GM06990 (cell line): ENCODE measurements around the gene EPN2.

Experiments
- DNase-seq: peaks from one replicate; pipeline ENCODE4 v3.0.0-alpha.2; 2011; ENCODE audit not compliant: insufficient read length; ENCODE audit errors: extremely low read depth
- H3K27me3 ChIP-seq: replicated peaks from 2 replicates; pipeline ENCODE4 v1.6.0; 2011; ENCODE audit warnings: low read length; ENCODE audit not compliant: control insufficient read depth, insufficient read depth
- H3K36me3 ChIP-seq: 2 replicates; pipeline ENCODE4 v1.5.1; 2011; ENCODE audit warnings: low read length; ENCODE audit not compliant: control insufficient read depth, insufficient read depth
- H3K4me3 ChIP-seq: replicated peaks from 2 replicates; pipeline ENCODE4 v1.5.1; 2011; ENCODE audit warnings: low read depth, mild to moderate bottlenecking, control low read depth, low read length
- TF ChIP-seq, protein P1 (sequence below): IDR thresholded peaks from 2 replicates; pipeline ENCODE4 v1.5.1; 2011; ENCODE audit warnings: low read length, control low read depth, mild to moderate bottlenecking, inconsistent platforms; ENCODE audit not compliant: insufficient read depth, poor library complexity, severe bottlenecking

Gene EPN2

DNA sequence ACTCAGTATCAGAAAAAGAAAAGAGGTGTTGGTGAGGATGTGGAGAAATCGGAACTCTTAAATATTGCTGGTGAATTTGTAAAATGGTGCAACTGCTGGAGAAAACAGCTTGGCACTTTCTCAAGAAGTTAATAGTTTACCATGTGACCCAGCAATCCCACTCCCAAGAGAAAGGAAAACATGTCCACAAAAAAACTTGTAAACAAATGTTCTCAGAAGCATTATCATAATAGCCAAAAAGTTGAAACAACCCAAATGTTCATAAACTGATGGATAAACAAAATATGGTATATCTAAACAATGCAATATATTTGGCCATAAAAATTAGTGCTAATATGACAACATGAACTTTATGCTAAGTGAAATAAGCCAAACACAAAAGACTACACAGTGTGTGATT, 138.6 kb downstream of the EPN2 start:
- H3K4me3 ChIP-seq, result no peak overlapping the region
- TF ChIP-seq, protein P1, sequence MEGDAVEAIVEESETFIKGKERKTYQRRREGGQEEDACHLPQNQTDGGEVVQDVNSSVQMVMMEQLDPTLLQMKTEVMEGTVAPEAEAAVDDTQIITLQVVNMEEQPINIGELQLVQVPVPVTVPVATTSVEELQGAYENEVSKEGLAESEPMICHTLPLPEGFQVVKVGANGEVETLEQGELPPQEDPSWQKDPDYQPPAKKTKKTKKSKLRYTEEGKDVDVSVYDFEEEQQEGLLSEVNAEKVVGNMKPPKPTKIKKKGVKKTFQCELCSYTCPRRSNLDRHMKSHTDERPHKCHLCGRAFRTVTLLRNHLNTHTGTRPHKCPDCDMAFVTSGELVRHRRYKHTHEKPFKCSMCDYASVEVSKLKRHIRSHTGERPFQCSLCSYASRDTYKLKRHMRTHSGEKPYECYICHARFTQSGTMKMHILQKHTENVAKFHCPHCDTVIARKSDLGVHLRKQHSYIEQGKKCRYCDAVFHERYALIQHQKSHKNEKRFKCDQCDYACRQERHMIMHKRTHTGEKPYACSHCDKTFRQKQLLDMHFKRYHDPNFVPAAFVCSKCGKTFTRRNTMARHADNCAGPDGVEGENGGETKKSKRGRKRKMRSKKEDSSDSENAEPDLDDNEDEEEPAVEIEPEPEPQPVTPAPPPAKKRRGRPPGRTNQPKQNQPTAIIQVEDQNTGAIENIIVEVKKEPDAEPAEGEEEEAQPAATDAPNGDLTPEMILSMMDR, result no peak
- H3K27me3 ChIP-seq, result no peaks in the 10 kb centered on the region
- H3K36me3 ChIP-seq, result peaks cover 5% of the 10 kb centered on the region
- no peak for DNase-seq

- DNase-seq, result no peak
- TF ChIP-seq, protein P1, result no peak
- H3K27me3 ChIP-seq, result no peaks in the 10 kb centered on the region
- peak overlapping the region; percentile 68 for H3K4me3 ChIP-seq
- peaks cover 12% of the 10 kb centered on the region for H3K36me3 ChIP-seq
Observed at GRCh38 chr17:19376811-19377210, 139.6 kb downstream of the EPN2 start.

GRCh38 chr17:19377602-19378415, 140.6 kb downstream of the EPN2 start:
- Histone ChIP-seq H3K4me3 (peak overlapping the region; percentile 86), H3K36me3 (peaks cover 20% of the 10 kb centered on the region), H3K27me3 (no peaks in the 10 kb centered on the region)
- TF ChIP-seq, protein P1, result no peak
- peak; percentile 99 for DNase-seq

- TF ChIP-seq, protein P1, result no peak
- no peaks in the 10 kb centered on the region for H3K27me3 ChIP-seq
- H3K4me3 ChIP-seq, result peak within 1 kb of the TSS; percentile 86
- H3K36me3 ChIP-seq, result peaks cover 27% of the 10 kb centered on the region
- DNase-seq, result no peak
Observed at GRCh38 chr17:19378416-19379360, 141.5 kb downstream of the EPN2 start, which contains the start of gene MAPK7. Gene MAPK7 (plus strand): TSS chr17:19378498. CDS start chr17:19378901, 403 bp downstream.

- Histone ChIP-seq H3K36me3 (peaks cover 30% of the 10 kb centered on the region), H3K4me3 (peak overlapping the region; percentile 86), H3K27me3 (no peaks in the 10 kb centered on the region)
- no peak for DNase-seq
- TF ChIP-seq, protein P1, result no peak
Observed at GRCh38 chr17:19379361-19380065, 142.3 kb downstream of the EPN2 start.
